GM12875 (cell line): ENCODE measurements around the gene LHFPL2.

Source experiments
- H3K4me3 ChIP-seq: one replicate; pipeline ENCODE4 v1.5.1; 2011; ENCODE audit warnings: low read depth, low read length, control low read depth
- CTCF ChIP-seq: IDR thresholded peaks from 2 replicates; pipeline ENCODE4 v1.5.1; 2011; ENCODE audit warnings: low read depth, mild to moderate bottlenecking, control low read depth, inconsistent platforms, low read length, moderate library complexity, borderline replicate concordance; ENCODE audit not compliant: insufficient read depth

The LHFPL2 gene

GRCh38 chr5:78521455-78521854 is 127.1 kb downstream of the LHFPL2 start:
- no peak for TF ChIP-seq CTCF
- no peak overlapping the region for H3K4me3 ChIP-seq

- H3K4me3 ChIP-seq = no peak overlapping the region
- TF ChIP-seq CTCF = no peak
Observed at GRCh38 chr5:78519198-78519941, 129.2 kb downstream of the LHFPL2 start.

- TF ChIP-seq CTCF = no peak
- H3K4me3 ChIP-seq = no peak overlapping the region
Observed at GRCh38 chr5:78518365-78519197, 130.0 kb downstream of the LHFPL2 start.

- no peak for TF ChIP-seq CTCF
- no peak overlapping the region for H3K4me3 ChIP-seq
Observed at GRCh38 chr5:78515670-78516069, 132.9 kb downstream of the LHFPL2 start.

GRCh38 chr5:78514427-78515330 is 133.9 kb downstream of the LHFPL2 start:
- no peak for TF ChIP-seq CTCF
- no peak overlapping the region for H3K4me3 ChIP-seq

GRCh38 chr5:78513441-78513840 is 135.1 kb downstream of the LHFPL2 start:
- no peak overlapping the region for H3K4me3 ChIP-seq
- no peak for TF ChIP-seq CTCF
